ENCODE measurements around the gene DHX15.

DHX15 gene

GRCh38 chr4:24477919-24478318, 106.4 kb downstream of the DHX15 start:
- H3K4me2 ChIP-seq (ENCODE audit: low read length) = no peak overlapping the region

More at GRCh38 chr4:24477919-24478318, 106.4 kb downstream of the DHX15 start:
- Histone ChIP-seq H4K20me1 (ENCODE audit: control insufficient read depth, insufficient read depth, low read depth, low read length) (no peaks in the 10 kb centered on the region), H3K4me3 (ENCODE audit: low read length) (no peak overlapping the region), H3K36me3 (ENCODE audit: control insufficient read depth, low read length) (no peaks in the 10 kb centered on the region), H3K27ac (ENCODE audit: low read depth, low read length) (no peak overlapping the region), H3K4me1 (ENCODE audit: control insufficient read depth, low read length) (peaks cover 7% of the 10 kb centered on the region), H3F3A (ENCODE audit: control insufficient read depth, insufficient read depth) (no peaks in the 10 kb centered on the region), H3K9me3 (ENCODE audit: control insufficient read depth, insufficient read depth, low read length) (no peaks in the 10 kb centered on the region), H3K27me3 (ENCODE audit: control insufficient read depth, low read length) (peaks cover 4% of the 10 kb centered on the region; the same call in 1 of the 2 replicates), H3K9me2 (replicated peaks; ENCODE audit: control insufficient read depth, low read length) (no peaks in the 10 kb centered on the region), H3K79me2 (ENCODE audit: control insufficient read depth, low read length) (no peaks in the 10 kb centered on the region)
- TF ChIP-seq CTCF (IDR thresholded peaks at IDR 0.05; ENCODE audit: low read depth, low read length, poor library complexity, severe bottlenecking) (no peak), EZH2phosphoT487 (IDR thresholded peaks at IDR 0.05; ENCODE audit: borderline replicate concordance, low read length) (no peak)
